ENCODE data around the gene NECTIN4. TPM values are rescaled to one million over a fixed set of nuclear protein-coding genes. Genes with fewer than 3 reads are reported as not detected.
A peak's percentile ranks its signal among the peaks of the same experiment; 100 is the strongest.
"Not testable (repeated sequence)": the region's sequence is repeated elsewhere in the genome, so short reads cannot be mapped to it uniquely, and the experiment has no call there.

Gene NECTIN4
- polyA plus RNA-seq (ENCODE audit: insufficient read length), result 4.0 TPM
- long read RNA-seq, donor 1, partial matches to known transcripts, result 0 of 1 reads
- long read RNA-seq, donor 1, other reads (novel, unspliced or antisense), result 0 of 1 reads
- long read RNA-seq, donor 2, result 0 reads
- long read RNA-seq, donor 3, partial matches to known transcripts, result 0 of 1 reads
- long read RNA-seq, donor 3, other reads (novel, unspliced or antisense), result 0 of 1 reads
- long read RNA-seq, donor 4, result 0 reads
- long read RNA-seq, donor 5, partial matches to known transcripts, result 5 of 6 reads
- long read RNA-seq, donor 5, other reads (novel, unspliced or antisense), result 0 of 6 reads
- long read RNA-seq, donor 6, result 0 reads
- long read RNA-seq, donor 7, result 0 reads
- long read RNA-seq, donor 8, result 0 reads

DNA sequence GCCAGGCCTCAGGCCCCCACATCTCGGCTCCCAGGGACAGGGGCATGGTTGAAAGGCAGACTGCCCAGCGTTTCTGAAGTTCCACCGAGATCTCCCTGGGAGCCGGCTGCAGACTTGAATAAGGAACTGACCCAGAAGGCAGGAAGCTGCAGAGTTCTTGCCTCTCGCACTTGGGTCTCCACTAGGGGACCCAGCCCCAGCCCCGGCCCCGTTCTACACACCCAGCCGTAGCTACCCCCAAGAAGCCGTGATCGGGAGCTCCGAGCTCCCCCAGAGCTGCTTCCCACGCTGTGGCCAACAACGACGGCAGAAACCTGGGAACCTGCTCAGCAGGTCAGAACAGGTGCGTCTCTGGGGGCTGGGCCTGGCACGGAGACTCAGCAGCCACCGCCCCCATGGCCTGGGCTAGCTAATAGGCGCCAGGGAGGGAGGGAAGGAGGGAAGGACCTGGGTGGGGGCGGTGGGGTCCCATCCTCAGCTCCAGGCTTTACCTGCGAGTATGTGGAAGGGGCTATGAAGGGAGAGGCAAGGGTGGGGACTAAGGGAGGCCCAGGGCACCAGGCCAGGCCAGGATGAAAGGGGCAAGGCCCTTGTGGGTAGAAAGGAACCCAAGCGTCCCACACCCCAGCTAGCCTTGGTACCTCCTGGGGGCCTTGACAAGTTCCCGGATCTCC, at the start of gene NECTIN4:
Gene NECTIN4, minus strand, starts transcription at position 308 of the 674 bp plus-strand sequence. Its CDS starts 262 bp downstream, at position 46.
- no peak for DNase-seq

DNA sequence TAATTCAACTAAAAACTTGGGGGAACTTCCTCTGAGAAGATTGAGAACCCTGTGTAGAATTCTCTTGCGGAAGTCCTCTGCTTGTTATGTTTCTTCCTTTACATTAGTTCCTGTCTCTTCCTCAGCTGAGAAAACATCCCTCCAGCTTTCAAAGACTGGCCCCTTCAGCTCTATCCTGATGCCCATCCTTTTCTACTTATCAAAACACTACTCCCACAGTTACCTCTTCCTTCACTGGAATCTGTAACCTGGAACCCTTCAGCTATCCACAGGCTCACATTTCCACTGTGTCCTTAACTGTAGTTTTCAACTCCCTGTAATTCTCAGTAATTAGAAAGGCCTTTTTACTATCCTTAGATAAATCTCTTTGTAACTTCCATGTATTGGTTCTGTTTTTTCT, 49.1 kb upstream of the NECTIN4 start:
- peak; percentile 21 for DNase-seq

DNA sequence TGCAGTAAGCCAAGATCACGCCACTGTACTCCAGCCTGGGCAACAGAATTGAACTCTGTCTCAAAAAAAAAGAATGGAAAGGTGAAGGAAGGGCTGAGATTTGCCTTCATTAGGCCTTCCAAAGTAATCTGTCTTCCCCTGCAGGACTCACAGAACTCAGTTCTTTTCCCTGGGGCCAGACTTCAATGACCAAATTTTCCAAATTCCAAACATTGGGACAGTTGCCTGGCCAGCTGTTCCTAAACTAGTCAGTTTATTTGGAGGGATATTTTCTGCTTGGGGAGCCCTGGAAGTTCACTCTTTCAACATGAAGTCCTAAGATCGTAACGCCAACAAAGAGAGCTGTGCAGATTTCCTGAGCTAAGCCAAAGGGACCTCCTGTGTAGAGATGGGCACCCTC, 48.5 kb upstream of the NECTIN4 start:
- no peak for DNase-seq

DNA sequence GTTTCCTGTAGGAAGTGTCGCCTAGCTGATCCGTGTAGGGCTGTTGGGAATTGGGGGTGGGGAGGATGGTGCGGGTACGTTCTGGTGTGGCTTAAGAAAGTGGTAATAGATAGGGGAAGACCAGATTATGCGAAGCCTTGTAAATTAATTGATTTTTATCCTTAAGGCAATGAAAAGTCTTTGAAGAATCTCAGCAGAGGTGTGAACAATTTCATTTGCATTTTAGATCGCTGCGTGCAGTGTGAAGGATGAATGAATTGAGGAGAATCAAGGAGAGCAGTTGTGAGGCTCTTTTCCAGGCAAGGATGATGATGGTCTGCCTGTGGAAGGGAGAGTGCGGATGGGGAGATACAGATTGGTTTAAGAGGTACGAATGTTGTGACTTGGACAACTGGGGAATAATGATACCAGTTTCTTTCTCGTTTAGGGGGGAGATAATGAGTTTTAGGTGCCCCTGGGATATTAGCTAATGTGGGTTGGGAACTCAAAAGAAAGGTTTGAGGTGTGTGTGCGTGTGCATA, 43.9 kb upstream of the NECTIN4 start:
- DNase-seq, result no peak

DNA sequence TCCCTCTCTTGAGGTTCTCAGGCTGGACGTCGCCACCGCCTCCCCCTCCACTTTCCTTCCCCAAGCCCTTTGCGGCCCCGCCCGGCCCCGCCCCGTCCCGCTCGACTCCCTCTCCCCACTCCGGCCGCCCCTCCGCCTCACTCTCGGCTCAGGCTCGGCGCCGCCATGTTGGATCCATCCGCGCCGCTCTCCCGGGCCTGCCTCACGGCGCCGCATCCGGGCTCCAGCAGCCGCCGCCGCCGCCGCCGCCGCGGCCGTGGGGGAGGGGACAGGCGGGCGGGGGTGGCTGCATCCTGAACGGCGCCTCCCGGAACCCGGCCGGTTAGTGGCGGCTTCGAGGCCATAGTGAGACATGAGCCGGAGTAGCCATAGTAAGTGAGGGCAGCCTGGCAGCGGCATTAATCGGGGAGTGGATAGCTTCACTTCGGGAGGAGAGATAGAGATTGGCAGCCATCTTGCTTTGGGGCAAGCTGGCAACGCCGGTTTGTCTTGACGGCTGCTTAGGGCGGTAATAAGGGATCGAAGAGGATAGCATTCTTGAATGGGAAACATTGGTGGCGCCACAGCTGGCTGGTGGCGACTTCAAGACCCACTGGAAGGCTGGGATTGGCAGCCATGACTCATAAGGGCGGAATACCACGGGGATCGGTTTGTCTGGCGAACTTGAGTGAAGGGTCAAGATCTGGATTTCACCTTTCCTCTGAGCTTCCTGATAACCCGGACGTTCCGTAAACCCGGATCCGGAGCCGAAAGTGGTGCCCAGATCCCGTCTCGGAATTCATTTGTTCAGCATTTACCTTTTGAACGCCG, 43.3 kb upstream of the NECTIN4 start, which contains the start of gene DEDD:
Gene DEDD, minus strand, starts transcription at position 258 of the 810 bp plus-strand sequence. CDS start 8,205 bp downstream, outside the sequence.
- DNase-seq, result peak; percentile 93

DNA sequence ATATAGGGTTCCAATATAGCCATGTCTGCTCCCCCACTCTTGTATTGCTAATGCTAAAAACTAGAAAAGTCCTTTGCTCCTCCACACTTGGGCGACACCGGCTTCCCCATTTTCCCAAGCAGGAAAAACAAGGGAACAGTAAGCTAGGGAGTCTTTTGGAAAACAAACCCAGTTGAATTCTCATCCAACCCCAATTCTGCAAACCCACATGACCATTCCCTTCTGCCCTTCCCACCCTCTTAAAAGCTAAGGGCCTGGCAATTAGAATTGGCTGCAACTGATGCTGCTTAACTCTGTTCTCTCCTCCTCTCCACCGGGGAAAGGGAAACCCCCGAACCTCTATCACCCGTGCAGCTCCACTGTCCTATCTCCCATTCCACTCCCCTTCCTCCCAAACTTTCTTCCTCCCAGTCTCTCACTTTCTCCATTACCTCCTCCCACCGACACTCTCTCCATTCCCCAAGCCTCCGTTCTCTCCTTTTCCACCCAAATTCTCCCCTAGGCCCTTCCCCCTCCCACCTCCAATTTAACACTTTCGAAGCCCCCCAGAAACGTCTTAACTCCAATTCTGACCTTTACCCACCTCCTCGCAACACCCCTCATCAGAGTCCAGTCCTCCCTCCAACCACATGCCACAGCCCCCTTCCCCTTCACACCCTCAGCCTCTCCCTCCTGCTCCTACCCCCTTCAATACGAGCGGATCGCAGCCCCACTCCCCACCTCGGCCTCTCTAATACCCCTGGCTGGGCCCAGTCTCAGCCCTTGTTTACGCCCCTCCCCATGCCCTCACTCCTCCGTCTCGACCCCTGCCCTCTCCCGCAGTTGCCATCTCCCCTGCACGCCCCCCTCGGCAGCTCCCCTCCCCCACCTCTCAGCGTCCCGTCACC, 42.4 kb upstream of the NECTIN4 start:
- DNase-seq, result no peak

DNA sequence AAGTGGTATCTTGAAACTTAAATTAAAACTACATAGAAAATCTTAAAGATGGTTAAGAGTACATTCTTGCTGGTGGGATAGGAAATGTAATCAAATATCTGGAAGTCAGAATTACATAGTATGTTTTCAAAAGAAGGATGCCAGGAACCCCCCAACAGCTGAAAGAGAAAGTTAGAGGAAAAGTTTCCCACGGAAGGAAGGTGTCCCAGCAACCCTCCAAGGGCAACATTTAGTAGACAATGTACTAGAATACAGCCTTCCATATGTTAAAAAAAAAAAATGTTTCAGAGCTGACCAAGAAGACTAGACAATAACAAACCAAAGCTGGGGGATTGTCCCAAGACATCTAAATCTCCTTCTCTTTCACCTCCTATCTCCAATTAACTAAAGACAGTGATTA, 40.9 kb upstream of the NECTIN4 start:
- no peak for DNase-seq

DNA sequence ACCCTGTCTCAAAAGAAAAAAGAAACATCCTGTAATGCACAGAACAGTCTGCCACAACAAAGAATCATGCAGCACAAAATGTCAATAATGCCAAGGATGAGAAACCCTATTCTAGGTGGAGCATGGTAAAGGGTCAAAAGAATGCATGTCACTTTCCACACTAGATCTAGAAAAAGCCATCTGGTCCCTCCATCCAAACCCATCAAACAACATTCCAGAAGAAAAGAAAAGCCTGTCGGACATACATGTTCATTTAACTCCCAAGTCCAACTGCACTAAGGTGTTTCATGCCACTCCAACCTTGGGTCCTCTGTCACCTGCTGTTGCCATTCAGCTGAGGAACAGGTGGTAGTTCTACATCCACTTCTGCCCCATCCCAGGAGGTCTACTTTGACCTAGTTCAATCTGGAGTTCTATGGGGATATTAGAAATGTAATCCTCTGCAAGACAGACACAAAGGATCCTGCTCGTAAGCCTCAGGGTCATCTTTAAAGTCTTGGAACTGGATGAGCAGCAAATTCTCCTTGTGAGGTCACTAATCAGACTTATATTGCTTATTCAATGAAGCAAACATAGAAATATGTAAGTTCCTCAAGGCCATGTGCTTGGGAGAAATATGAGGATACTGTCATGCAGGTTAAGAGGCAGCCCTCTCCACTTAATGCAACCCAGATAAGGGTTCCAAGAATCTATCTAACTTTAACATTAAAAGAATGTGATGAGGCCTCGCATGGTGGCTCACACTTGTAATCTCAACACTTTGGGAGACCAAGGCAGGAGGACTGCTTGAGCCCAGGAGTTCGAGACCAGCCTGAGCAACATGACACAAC, 39.4 kb upstream of the NECTIN4 start:
- DNase-seq, result no peak

DNA sequence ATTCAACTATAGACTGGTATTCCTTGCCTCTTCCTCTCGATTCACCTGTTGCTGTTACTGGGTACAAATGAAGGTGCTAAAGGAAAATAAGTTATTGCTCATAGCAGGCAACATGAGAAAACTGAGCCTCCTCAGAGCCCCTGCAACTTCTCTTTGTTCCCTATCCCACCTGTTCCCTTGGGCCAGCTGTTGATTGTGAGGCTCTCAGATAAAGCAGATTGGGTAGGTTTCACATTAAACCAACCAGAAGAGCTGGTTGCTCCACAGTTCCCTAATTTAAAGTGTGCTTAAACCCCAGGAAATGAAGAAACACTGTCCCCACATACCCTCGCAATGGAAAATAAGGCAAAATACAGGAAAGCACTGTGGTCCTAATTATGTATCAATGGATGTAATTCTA, 38.3 kb upstream of the NECTIN4 start:
- no peak for DNase-seq

DNA sequence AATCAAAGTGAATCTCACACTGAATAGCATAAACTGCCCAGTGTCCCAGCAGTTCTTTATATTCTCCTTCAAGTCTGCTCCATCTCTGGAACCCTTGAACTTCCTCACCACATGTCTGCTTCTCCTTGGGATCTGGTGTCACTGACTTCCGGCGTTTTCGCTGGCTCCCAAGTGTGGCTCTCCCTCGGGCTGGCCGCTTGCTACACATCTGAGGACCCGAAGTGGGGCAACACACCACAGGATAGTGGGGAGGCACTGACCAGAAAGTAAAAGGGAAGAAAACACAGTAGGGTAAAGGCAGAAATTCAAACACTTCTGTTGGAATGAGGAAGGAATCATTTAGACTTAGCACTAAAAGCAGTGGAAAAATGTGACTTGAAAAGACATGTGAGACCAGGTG, 33.6 kb upstream of the NECTIN4 start:
- DNase-seq, result no peak

DNA sequence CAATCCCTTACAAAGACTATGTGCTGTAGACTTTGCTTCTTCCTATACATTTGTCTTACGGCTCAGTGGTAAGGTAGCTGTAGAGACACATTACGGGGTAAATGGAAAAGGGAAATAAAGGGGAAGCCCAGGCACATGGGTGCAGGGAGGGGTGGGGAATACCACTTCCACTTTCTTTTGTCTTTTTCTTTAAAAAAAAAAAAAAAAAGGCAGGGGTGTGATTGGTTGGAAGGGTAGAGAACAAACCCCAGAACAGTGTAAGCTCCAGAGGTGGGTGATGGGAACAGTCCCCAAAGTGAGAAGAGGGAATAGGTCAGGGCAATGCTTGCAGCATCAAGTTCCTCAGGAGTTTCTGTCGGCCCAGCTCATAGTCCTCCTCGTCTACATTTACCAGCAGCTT, 32.5 kb upstream of the NECTIN4 start:
- no peak for DNase-seq

DNA sequence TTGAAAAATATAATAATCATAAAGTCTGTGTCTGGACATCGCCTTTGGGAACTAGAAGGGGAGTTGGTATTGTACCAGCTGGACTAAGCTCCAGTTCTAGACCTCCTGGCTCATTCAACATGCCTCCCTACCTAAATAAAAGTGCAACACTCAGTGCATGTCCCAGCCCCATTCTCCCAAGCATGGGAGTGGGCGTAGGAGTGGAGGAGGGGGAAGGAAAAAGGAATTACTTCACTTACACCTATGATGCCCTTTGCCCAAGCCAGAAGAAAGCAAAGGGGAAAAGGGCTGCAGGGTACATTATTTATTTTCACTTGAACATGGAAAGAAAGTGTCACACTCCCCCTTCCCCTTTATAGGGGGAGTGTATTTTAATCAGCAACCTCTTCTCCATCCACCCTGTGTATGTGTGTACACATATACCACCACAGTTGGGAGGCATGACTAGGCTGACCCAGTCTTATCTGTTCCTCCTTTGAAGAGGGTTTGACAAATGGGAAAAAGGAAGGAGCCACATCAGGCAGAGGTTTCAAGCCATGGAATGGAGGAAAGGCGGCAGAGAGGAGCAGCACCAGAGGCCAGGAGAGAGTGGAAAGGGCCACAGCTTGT, 31.8 kb upstream of the NECTIN4 start:
- DNase-seq, result no peak

DNA sequence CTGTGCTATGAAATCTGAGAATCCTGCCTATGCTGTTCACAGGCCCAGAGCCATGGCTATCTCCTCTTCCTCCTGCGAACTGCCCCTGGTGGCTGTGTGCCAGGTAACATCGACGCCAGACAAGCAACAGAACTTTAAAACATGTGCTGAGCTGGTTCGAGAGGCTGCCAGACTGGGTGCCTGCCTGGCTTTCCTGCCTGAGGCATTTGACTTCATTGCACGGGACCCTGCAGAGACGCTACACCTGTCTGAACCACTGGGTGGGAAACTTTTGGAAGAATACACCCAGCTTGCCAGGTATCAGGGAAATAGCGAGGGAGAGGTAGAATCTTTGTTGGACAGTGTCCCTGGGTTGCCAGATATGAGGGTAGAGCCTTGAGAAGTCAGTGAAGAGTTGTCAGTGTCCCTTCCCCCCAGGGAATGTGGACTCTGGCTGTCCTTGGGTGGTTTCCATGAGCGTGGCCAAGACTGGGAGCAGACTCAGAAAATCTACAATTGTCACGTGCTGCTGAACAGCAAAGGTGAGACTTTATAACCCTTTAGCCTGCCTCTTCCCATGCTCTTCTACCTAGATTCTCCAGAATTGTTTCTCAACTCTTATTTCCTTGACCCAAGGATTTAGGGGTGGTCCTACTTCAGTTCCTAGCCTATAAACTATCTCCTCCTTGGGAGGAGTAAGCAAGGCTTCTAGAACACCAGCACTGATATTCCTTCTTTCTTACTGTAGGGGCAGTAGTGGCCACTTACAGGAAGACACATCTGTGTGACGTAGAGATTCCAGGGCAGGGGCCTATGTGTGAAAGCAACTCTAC, 29.9 kb upstream of the NECTIN4 start:
- DNase-seq, result peak; percentile 41

DNA sequence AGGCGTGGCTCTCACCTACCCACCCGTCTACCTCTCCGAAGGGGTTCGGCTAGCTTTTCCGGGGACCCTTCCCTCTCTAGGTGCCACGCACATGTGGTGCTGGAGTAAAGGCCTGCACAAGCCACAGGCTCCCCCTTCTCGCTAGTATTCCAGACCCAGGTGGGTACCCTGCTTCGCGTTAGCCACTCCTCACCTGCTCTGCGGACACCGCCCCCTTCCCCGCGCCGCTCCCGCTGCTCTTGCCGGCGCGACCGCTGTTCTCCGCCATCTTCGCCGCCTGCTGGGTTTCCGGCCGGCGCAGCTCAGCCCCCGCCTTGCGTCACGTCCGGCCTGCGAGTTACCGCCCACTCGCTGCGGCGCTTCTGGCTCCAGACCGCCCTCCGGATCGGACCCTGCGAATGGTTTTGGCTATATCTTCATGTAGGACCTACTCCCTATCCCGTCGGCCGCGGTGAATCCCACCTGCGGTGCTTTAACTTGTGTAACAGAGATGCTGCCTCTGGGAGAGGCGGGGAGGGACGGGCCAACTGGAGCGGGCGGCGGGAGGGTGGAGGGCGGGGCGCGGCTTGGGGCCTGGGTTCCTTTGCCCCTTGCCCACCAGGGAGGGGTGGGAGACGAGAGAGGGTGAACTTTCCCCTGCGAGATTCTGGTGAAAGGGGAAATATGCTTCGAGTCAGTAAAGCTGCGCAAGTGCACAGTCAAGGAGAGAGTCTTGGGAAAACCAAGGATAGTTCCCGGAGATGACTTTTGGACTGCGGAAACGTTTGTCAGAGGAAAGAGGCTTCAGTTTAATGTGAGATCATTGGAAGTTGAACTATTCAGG, 28.6 kb upstream of the NECTIN4 start, which contains the start of the genes NIT1 and PFDN2:
Gene NIT1, plus strand, starts transcription at position 347 of the 823 bp plus-strand sequence. Its CDS starts 72 bp downstream, at position 419.
Gene PFDN2, minus strand, starts transcription at position 279 of the 823 bp plus-strand sequence. Its CDS starts 11 bp downstream, at position 268.
- DNase-seq, result peak; percentile 83

DNA sequence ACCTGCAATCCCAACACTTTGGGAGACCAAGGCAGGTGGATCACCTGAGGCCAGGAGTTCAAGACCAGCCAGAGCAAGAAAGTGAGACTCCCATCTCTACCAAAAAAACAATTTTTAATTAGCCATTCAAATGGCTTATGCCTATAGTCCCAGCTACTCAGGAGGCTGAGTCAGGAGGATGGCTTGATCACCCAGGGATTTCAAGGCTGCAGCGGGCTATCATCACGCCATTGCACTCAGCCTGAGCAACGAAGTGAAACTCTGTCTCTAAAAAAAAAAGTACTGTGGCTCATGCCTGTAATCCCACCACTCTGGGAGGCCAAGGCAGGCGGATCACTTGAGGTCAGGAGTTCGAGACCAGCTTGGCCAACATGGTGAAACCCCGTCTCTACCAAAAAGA, 26.6 kb upstream of the NECTIN4 start:
- not testable (repeated sequence) for DNase-seq

DNA sequence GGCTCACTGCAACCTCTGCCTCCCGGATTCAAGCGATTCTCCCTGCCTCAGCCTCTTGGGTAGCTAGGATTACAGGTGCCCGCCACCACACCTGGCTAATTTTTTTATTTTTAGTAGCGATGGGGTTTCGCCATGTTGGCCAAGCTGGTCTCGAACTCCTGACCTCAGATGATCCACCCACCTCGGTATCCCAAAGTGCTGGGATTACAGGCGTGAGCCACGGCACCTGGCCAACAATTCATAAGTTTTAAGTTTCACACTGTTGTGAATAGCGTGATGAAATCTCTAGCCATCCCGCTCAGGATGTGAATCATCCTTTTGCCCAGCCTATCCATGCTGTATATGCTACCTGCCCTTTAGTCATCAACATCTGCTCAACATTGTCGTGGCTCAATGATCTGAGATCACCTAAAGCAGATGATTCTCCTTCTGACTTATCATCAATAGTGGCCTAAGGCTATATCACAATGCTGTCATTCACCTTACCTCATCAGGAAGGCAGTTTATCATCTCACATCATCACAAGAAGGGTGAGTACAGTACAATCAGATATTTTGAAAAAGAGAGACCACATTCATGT, 25.9 kb upstream of the NECTIN4 start:
- DNase-seq, result no peak

DNA sequence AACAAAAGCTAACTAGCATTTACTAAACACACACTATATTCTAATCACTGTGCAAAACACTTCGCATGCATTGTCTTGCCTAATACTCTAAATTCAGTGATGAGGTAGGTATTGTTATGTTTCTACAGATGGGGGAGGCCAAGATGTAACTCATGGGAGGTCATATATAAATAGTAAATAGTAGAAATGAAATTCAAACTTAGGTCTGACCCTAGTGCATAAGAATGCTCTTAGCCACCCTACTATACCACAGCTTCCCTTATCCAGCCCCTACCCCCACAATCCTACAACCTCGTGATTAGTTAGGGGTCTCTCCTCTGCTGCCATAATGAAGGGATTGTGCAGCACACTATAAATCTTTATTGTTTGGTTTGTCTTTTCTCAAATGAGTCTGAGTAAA, 25.2 kb upstream of the NECTIN4 start:
- no peak for DNase-seq
